H9 (cell line): ENCODE measurements around the gene LRIG1. TPM values are rescaled to one million over a fixed set of nuclear protein-coding genes. Genes with fewer than 3 reads are reported as not detected.

Source experiments
- DNase-seq: peaks from one replicate; pipeline ENCODE4 v3.0.0-alpha.2; 2017
- H2AFZ ChIP-seq: one replicate; pipeline ENCODE4 v1.6.1; 2013; ENCODE audit warnings: mild to moderate bottlenecking, low read length, control low read depth, moderate library complexity
- H2AK5ac ChIP-seq: 2 replicates; pipeline ENCODE4 v1.6.1; 2013; ENCODE audit warnings: low read length, control low read depth, mixed read lengths; ENCODE audit not compliant: insufficient read length
- H2BK120ac ChIP-seq: one replicate; pipeline ENCODE4 v1.6.1; 2013; ENCODE audit warnings: low read depth, mild to moderate bottlenecking, low read length, control low read depth, inconsistent platforms; ENCODE audit not compliant: poor library complexity, severe bottlenecking
- H2BK12ac ChIP-seq: 2 replicates; pipeline ENCODE4 v1.6.1; 2013; ENCODE audit warnings: low read length, control low read depth, mixed read lengths, low read depth; ENCODE audit not compliant: insufficient read length
- H2BK15ac ChIP-seq: 2 replicates; pipeline ENCODE4 v1.6.1; 2013; ENCODE audit warnings: low read depth, low read length, control low read depth
- H2BK20ac ChIP-seq: one replicate; pipeline ENCODE4 v1.6.1; 2013; ENCODE audit warnings: low read depth, mild to moderate bottlenecking, low read length, control low read depth, inconsistent platforms; ENCODE audit not compliant: poor library complexity, severe bottlenecking
- H2BK5ac ChIP-seq: 2 replicates; pipeline ENCODE4 v1.6.1; 2013; ENCODE audit warnings: low read length, control low read depth, mixed read lengths; ENCODE audit not compliant: insufficient read length
- H3K14ac ChIP-seq: 2 replicates; pipeline ENCODE4 v1.6.1; 2013; ENCODE audit warnings: low read length, control low read depth; ENCODE audit not compliant: insufficient read depth
- H3K18ac ChIP-seq: 2 replicates; pipeline ENCODE4 v1.6.1; 2013; ENCODE audit warnings: low read depth, mild to moderate bottlenecking, mixed read lengths, low read length, control low read depth; ENCODE audit not compliant: insufficient read length
- H3K23ac ChIP-seq: 2 replicates; pipeline ENCODE4 v1.6.1; 2013; ENCODE audit warnings: low read length, control low read depth, mixed read lengths, low read depth; ENCODE audit not compliant: insufficient read length
- H3K23me2 ChIP-seq: 2 replicates; pipeline ENCODE4 v1.6.1; 2013; ENCODE audit warnings: low read depth, mild to moderate bottlenecking, mixed read lengths, low read length, control low read depth; ENCODE audit not compliant: insufficient read length, poor library complexity, severe bottlenecking
- H3K27ac ChIP-seq: 2 replicates; pipeline ENCODE4 v1.5.1; 2013; ENCODE audit warnings: low read length, control low read depth, mixed read lengths, low read depth; ENCODE audit not compliant: insufficient read length
- H3K27me3 ChIP-seq: 2 replicates; pipeline ENCODE4 v1.6.1; 2013; ENCODE audit warnings: low read length, control low read depth, inconsistent platforms; ENCODE audit not compliant: insufficient read depth
- H3K4ac ChIP-seq: 2 replicates; pipeline ENCODE4 v1.6.1; 2013; ENCODE audit warnings: low read depth, mild to moderate bottlenecking, control low read depth, inconsistent platforms, low read length, moderate library complexity
- H3K4me1 ChIP-seq: 2 replicates; pipeline ENCODE4 v1.6.1; 2013; ENCODE audit warnings: low read length, control low read depth, inconsistent platforms; ENCODE audit not compliant: insufficient read depth
- H3K4me2 ChIP-seq: 2 replicates; pipeline ENCODE4 v1.6.1; 2013; ENCODE audit warnings: low read length, control low read depth, mixed read lengths; ENCODE audit not compliant: insufficient read length, insufficient read depth
- H3K56ac ChIP-seq: 2 replicates; pipeline ENCODE4 v1.6.1; 2013; ENCODE audit warnings: low read depth, mild to moderate bottlenecking, mixed read lengths, low read length, control low read depth; ENCODE audit not compliant: insufficient read length
- H3K79me1 ChIP-seq: 2 replicates; pipeline ENCODE4 v1.6.1; 2013; ENCODE audit warnings: low read depth, mild to moderate bottlenecking, moderate library complexity, low read length, control low read depth, inconsistent platforms; ENCODE audit not compliant: insufficient read depth, poor library complexity, severe bottlenecking
- H3K79me2 ChIP-seq: 2 replicates; pipeline ENCODE4 v1.6.1; 2013; ENCODE audit warnings: low read length, control low read depth, inconsistent platforms; ENCODE audit not compliant: insufficient read depth
- H3K9ac ChIP-seq: 2 replicates; pipeline ENCODE4 v1.6.1; 2013; ENCODE audit warnings: low read length, control low read depth, mixed read lengths; ENCODE audit not compliant: insufficient read length; ENCODE audit errors: extremely low read depth
- H3K9me3 ChIP-seq: one replicate; pipeline ENCODE4 v1.6.1; 2013; ENCODE audit warnings: low read depth, low read length, inconsistent platforms; ENCODE audit not compliant: control insufficient read depth
- H3T11ph ChIP-seq: one replicate; pipeline ENCODE4 v1.6.1; 2013; ENCODE audit warnings: mild to moderate bottlenecking, low read length, control low read depth, inconsistent platforms
- H4K20me1 ChIP-seq: one replicate; pipeline ENCODE4 v1.6.1; 2013; ENCODE audit not compliant: control insufficient read depth, insufficient read length, insufficient read depth
- H4K5ac ChIP-seq: 2 replicates; pipeline ENCODE4 v1.6.1; 2013; ENCODE audit warnings: low read depth, mild to moderate bottlenecking, mixed read lengths, low read length, control low read depth; ENCODE audit not compliant: insufficient read length
- H4K8ac ChIP-seq: replicated peaks from 2 replicates; pipeline ENCODE4 v1.6.1; 2013; ENCODE audit warnings: low read length, control low read depth, mixed read lengths, low read depth; ENCODE audit not compliant: insufficient read length
- H4K91ac ChIP-seq: 2 replicates; pipeline ENCODE4 v1.6.1; 2013; ENCODE audit warnings: low read depth, mild to moderate bottlenecking, moderate library complexity, mixed read lengths, low read length, control low read depth; ENCODE audit not compliant: insufficient read length
- H3K27ac Mint-ChIP-seq, 3 experiments: 2 replicates in 2 of 3; 3 replicates in 1 of 3; pipeline ENCODE4 v1.8.0; 2020 to 2021; ENCODE audit warnings: mixed read lengths in 3 of 3, mild to moderate bottlenecking in 1 of 3, moderate library complexity in 1 of 3
- H3K27me3 Mint-ChIP-seq: 2 replicates; pipeline ENCODE4 v1.8.0; 2021; ENCODE audit warnings: low read depth, mild to moderate bottlenecking, moderate library complexity, mixed read lengths
- H3K36me3 Mint-ChIP-seq, 3 experiments: 2 replicates in 2 of 3; 3 replicates in 1 of 3; pipeline ENCODE4 v1.8.0; 2020 to 2021; ENCODE audit warnings: low read depth in 3 of 3, mixed read lengths in 3 of 3; ENCODE audit not compliant: insufficient read depth in 1 of 3
- H3K4me1 Mint-ChIP-seq, 2 experiments: 2 replicates each; pipeline ENCODE4 v1.8.0; 2020; ENCODE audit warnings: mixed read lengths in 2 of 2
- H3K4me3 Mint-ChIP-seq, 2 experiments: 2 replicates in 1 of 2; 3 replicates in 1 of 2; pipeline ENCODE4 v1.8.0; 2020 to 2021; ENCODE audit warnings: mild to moderate bottlenecking in 2 of 2, mixed read lengths in 2 of 2, moderate library complexity in 1 of 2
- H3K9me3 Mint-ChIP-seq, 2 experiments: 2 replicates in 1 of 2; 3 replicates in 1 of 2; pipeline ENCODE4 v1.8.0; 2020; ENCODE audit warnings: mild to moderate bottlenecking in 2 of 2, mixed read lengths in 2 of 2, moderate library complexity in 1 of 2
- WGBS: extraction: QIAGEN DNeasy Blood & Tissue Kit; methylation state at CpG from one replicate; pipeline ENCODE4 v1.1.7; 2013; ENCODE audit warnings: missing lambda C conversion rate, low lambda C conversion rate, mixed read lengths; ENCODE audit not compliant: insufficient read length; ENCODE audit errors: extremely low coverage; 5-methylcytosine and 5-hydroxymethylcytosine counted together
- long read RNA-seq: library from polyadenylated mRNA; unstranded; transcript quantifications from one replicate; pipeline ENCODE4 v2.0.0, GENCODE V29; 2020
- total RNA-seq: library from RNA; stranded (reverse); gene quantifications from 2 replicates; pipeline ENCODE4 v1.2.1, GENCODE V29; 2021
- TF ChIP-seq, protein P1 (sequence below): fragments of 200-600 bp; sonication (generic); conservative IDR thresholded peaks from 3 replicates; pipeline ENCODE4 v1.8.0; 2021; ENCODE audit warnings: antibody characterized with exemption, mild to moderate bottlenecking

Gene LRIG1
- 63.3 and 70.3 TPM in 2 replicates for total RNA-seq
- long read RNA-seq, full-length matches to known transcripts: 2 of 48 reads
- long read RNA-seq, partial matches to known transcripts: 37 of 48 reads
- long read RNA-seq, other reads (novel, unspliced or antisense): 9 of 48 reads

- H3K23ac ChIP-seq: no peak within 1 kb of the TSS
- TF ChIP-seq, protein P1, sequence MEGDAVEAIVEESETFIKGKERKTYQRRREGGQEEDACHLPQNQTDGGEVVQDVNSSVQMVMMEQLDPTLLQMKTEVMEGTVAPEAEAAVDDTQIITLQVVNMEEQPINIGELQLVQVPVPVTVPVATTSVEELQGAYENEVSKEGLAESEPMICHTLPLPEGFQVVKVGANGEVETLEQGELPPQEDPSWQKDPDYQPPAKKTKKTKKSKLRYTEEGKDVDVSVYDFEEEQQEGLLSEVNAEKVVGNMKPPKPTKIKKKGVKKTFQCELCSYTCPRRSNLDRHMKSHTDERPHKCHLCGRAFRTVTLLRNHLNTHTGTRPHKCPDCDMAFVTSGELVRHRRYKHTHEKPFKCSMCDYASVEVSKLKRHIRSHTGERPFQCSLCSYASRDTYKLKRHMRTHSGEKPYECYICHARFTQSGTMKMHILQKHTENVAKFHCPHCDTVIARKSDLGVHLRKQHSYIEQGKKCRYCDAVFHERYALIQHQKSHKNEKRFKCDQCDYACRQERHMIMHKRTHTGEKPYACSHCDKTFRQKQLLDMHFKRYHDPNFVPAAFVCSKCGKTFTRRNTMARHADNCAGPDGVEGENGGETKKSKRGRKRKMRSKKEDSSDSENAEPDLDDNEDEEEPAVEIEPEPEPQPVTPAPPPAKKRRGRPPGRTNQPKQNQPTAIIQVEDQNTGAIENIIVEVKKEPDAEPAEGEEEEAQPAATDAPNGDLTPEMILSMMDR: peak; percentile 43
- no peak within 1 kb of the TSS for H4K91ac ChIP-seq
- H4K5ac ChIP-seq: no peak within 1 kb of the TSS
- Mint-ChIP-seq H3K27me3 (peaks cover 7% of the 10 kb centered on the region), H3K36me3 (peaks cover 2 to 12% (median 10%) of the 10 kb centered on the region in 3 experiments; a peak in 6 of 7 replicates), H3K27ac (peak within 1 kb of the TSS; percentile 71 to 95 (median 78)), H3K4me3 (peak within 1 kb of the TSS; percentile 96 to 99), H3K9me3 (peaks cover 0 to 3% of the 10 kb centered on the region in 2 experiments; a peak in 3 of 5 replicates), H3K4me1 (peaks cover 65 to 78% of the 10 kb centered on the region in 2 experiments)
- no peak within 1 kb of the TSS for H3K56ac ChIP-seq
- no peak within 1 kb of the TSS for H3K4ac ChIP-seq
- H2BK12ac ChIP-seq: no peak within 1 kb of the TSS
- peak within 1 kb of the TSS; percentile 90 for H3K4me2 ChIP-seq
- H4K8ac ChIP-seq: no peak within 1 kb of the TSS
- peaks cover 11% of the 10 kb centered on the region for H3K4me1 ChIP-seq
- H2AFZ ChIP-seq: no peak within 1 kb of the TSS
- peak within 1 kb of the TSS; percentile 81 for H3K18ac ChIP-seq
- H3K27ac ChIP-seq: no peak within 1 kb of the TSS
- peak within 1 kb of the TSS; percentile 95 for H3K14ac ChIP-seq
- H2BK20ac ChIP-seq: no peak within 1 kb of the TSS
- peaks cover 2% of the 10 kb centered on the region for H4K20me1 ChIP-seq
- H2BK5ac ChIP-seq: no peak within 1 kb of the TSS
- no peaks in the 10 kb centered on the region for H3K79me1 ChIP-seq
- peaks cover 29% of the 10 kb centered on the region for H3K79me2 ChIP-seq
- no CpG with 5 or more reads among the region's 109 CpGs for WGBS
- no peak within 1 kb of the TSS for H2BK15ac ChIP-seq
- H3K9ac ChIP-seq: peak within 1 kb of the TSS; percentile 93
- no peak within 1 kb of the TSS for H2BK120ac ChIP-seq
- H2AK5ac ChIP-seq: no peak within 1 kb of the TSS
- no peaks in the 10 kb centered on the region; the same call in 1 of the 2 replicates for H3K27me3 ChIP-seq
- H3K23me2 ChIP-seq: peaks cover 16% of the 10 kb centered on the region
- H3K9me3 ChIP-seq: no peaks in the 10 kb centered on the region
- DNase-seq: peak; percentile 100
- H3T11ph ChIP-seq: no peak within 1 kb of the TSS
These were observed at the start of gene LRIG1 for GRCh38 chr3:66500576-66501482. Gene LRIG1, minus strand, starts transcription at chr3:66501022. Its CDS starts 615 bp downstream, at chr3:66500407.
